ENCODE data around the gene MACROH2A1.

Gene MACROH2A1

DNA sequence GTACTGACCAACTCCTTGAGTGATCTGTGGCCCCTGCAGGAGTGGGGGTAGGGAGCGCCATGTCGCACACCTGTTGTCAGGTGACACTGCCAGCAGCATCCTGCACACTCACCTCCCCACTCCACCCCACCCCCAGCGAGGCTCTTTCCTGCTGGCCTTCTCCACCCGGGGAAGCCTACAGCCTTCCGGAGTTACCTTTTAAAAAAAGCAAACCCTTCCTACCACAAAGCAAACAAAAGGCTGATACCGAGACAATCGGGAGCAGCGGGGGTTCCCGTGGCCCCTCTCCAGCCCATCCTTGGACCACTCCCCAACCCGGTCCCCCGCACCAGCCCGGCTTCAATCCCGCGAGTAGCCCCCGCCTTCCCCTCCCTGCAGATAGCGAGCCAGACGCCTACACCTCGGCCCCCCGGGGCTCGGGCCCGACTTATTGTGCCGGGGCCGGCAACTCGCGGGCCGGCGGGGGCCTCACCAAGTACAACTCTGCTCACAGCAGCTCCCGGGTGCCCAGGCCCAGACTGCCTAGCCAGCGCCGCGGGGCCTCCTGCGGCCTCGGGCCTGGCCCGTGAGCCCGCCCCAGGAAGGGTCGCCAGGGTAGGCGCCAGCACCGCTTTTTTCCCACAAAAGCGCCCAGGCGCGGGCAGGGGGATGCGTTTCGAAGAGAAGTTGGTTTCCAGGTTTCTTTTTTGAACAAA lies 724 bp downstream of the MACROH2A1 start:
- DNase-seq (ENCODE audit: extremely low read depth in 1 of 2, low read depth in 1 of 2) = no peak

DNA sequence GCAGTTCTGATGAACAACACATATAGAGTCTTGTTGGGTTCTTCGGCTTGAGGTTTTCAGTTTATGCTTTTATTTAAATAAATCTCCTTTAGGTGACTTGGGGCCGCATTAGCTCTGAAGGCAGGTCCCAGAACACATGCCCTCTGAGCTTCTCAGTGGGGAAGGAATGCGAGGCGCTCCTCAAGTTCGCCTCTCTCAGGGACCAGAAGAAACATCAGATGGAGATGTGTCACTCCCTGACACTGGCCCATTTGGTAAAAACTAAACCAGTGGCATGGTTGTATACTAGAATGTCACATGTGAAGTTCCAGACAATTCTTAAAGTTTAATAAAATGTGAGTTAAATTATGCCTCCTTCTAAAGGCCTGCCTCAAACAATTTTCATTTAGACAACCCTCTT lies 1.9 kb downstream of the MACROH2A1 start:
- no peak for DNase-seq (ENCODE audit: extremely low read depth in 1 of 2, low read depth in 1 of 2)

DNA sequence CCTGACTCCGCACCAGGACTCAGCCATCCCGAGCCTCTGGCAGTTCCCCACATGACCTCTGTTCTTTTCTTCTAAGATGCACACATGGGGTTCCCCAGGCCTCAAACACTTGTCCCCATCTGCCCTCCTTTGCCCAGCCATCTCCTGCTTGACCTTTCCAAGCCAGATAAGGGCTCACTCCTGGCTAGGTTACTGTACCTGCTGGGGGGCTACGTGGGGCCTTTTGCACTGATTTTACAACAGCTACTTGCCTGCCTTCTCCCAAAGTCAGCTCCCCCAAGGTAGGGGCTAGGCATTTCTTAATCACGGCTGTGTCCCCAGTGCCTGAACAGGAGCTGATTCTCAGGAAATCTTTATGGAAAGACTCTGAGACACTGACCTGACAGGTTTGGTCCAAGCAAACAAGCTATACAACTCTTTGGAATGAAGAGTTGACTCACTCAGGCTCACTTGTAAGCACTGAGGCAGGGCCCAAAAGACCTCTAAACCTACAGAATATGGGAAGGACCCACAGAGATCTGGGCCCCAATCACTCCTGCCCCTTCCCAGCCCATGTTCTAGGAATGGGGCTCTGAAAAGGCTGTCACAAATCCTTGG lies 2.5 kb downstream of the MACROH2A1 start:
- no peak for DNase-seq (ENCODE audit: extremely low read depth in 1 of 2, low read depth in 1 of 2)

DNA sequence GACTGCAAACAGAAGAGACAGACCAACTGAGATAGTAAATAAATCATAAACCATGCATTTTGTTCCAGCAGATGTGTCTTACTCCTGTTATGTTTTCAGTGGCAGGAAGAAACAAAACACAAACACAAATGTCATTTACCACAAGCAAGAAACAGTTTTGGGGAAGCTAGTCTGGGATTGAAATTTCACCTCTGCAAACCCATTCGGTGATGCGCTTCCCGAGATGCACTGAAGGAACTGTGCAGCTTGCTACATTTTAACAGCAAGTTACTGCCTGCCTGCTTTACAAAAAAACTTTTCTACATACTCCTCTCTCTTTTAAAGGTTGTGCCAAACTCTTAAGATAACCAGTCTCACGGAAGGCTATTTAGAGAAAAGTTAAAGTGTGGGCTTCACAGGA lies 3.2 kb downstream of the MACROH2A1 start:
- no peak for DNase-seq (ENCODE audit: extremely low read depth in 1 of 2, low read depth in 1 of 2)

DNA sequence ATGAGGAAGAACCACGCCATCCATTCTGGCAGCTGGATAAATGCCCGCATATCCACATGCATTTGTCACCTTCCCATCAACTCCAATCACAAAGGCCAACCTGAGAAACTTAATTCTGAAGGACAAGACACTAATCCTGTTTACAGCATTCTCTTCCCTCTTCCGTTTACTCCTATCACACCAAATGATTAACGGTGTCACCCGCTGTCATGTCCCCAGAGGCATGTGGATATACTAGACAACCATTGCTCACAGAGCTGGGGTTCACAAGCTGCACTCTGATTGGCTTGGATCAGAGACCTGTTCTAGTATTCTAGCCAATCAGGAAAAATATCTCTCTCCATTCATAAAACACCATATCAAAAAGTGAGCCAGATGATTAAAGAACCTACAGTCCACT lies 3.6 kb downstream of the MACROH2A1 start:
- no peak for DNase-seq (ENCODE audit: extremely low read depth in 1 of 2, low read depth in 1 of 2)

DNA sequence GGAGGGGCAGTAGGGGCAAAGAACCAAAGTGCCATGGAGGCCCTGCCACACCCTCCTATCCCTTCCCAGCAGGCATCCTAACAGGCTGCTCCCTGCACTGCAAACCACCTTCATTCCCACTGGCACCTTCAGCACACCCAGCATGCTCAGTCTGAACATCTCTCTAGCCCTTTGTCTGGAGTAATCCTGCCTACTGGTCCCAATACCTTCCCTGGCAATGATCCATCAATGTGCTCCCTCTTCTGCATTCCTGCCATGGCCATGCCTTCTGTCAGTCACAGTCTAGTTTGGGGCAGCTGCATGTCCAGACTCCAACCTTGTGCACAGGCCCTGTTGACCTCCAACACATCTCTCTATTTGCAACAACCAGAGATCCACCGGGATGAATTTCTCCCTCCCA lies 4.9 kb downstream of the MACROH2A1 start:
- no peak for DNase-seq (ENCODE audit: extremely low read depth in 1 of 2, low read depth in 1 of 2)

DNA sequence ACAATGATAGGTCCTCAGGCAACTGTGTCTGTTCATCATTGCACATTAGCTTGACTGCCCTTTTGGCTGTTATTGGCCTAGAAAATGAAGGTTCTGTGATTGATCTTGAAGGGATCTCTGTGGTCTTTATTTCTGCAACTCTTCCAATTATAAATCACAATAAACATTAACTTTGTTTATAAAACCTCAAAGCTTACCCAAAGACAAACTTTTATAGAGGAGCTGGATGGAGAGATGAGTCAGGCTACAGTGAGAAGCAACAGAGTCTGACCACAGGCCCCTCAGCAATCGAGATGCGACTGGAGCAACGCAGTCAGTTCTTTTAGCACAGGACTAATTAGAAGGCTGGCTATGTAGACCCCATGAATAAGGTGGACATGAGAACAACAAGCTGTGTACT lies 5.3 kb downstream of the MACROH2A1 start:
- DNase-seq (ENCODE audit: extremely low read depth in 1 of 2, low read depth in 1 of 2) = no peak

DNA sequence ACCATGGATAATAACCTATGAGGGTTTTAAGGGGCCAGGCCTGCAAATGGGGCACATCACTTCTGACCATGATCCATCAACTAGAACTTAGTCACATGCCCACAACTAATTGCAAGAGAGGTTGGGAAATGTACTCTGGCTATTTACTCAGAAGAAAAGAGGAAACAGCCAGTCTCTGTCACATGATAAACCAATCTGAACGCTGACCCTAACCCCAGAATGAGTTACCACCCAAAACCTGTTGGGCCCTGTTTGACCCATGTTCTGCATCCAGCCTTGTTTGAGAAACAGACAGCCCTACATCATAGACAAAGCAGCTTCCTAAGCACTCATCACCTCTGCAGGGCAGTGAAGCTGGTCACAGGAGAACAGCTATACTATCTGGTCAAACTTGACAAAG lies 5.8 kb downstream of the MACROH2A1 start:
- no peak for DNase-seq (ENCODE audit: extremely low read depth in 1 of 2, low read depth in 1 of 2)

DNA sequence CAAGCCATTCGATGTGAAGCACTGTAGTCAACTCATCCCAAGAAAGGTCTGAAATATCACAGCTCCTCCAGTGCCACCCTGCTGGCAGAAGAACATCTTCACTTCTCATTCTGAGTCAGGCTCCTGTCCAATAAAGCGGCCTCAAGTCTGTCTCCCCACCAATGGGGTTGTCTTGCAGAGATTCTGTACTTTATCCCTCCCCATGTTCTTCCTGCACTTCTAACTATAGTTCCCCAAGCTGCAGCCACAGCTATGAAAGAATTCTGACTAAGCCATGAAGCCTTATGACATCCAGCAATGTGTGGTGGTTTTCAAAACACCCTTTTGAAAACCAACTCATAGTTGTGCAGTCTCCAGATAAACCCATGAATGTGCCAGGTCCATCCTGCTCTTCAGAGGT lies 6.8 kb downstream of the MACROH2A1 start:
- no peak for DNase-seq (ENCODE audit: extremely low read depth in 1 of 2, low read depth in 1 of 2)

DNA sequence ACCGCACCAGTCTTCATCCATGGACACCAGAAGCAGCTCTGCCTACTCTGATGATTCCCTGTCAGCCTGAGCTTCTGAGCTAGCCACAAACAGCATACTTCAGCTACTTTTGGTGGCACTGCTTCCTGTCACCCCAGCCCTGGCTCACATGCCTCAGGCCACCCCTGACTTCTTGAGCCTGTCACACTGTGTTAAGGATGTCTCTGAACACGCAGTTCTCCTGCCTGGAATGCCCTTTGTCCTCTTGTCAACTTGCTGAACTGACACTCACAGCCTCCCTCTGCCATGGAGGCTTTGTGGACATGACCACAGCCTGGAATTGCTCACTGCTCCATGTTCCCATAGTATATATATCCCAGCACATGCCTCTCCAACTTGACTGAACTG lies 7.2 kb downstream of the MACROH2A1 start:
- DNase-seq (ENCODE audit: extremely low read depth in 1 of 2, low read depth in 1 of 2) = no peak

DNA sequence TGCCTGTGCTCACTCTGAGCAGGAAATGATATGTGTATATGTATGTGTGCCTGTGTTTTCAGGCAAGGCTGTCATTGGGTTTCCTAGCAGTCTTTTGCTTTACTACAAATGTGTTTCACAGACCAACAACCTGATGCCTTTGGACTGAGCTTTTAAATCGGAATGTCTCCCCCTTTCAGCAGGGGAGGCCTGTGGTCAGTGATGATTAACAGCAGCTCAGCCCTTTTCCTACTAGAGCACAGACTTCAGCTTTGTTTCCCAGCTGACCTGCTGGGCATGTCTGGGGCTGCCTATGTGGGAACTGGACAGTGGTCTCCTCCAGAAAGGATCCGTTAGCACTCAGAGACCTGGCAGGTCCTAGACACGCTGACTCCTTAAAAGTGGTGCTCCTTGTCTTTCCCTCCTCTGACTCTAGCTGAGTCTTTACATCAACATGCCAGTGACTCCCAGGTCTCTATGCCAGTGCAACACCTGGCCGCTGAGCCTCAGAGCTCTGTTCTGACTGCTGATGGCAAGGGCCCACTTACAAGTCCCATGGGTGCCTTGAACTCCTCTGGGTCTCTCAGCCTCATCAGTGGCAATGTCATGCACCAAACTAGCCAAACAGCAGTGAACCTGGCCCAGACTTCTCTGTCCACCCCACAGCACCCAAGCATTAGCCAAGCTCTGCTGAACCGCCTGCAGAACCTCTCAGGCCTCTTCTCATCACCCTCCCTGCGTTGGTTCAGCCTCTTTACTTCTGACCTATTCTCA lies 7.7 kb downstream of the MACROH2A1 start:
- DNase-seq (ENCODE audit: extremely low read depth in 1 of 2, low read depth in 1 of 2) = no peak

DNA sequence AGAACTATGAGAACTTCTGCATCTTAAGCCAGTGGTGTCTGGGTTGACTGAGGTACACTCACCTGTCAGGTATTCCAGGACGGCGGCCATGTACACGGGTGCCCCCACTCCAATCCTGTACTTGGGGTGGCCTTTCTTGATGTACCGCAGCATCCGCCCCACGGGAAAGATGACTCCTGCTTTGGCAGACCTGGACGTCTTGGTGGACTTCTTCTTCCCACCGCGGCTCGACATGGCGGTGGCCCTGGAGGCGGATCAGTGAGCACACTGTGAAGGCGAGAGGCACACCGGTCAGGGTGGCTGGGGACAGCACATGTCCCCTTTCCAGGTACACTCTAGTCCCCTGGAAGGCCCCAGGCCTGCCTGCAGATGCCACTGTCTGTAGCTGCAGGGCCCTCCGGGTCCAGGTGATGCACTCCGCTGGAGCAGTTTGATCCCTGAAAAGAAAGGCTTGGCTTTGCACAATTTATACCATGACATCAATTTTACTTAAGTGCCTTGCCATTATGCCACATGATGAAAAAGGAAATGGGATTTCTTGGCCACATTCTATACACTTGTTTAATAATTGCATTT lies 10.1 kb downstream of the MACROH2A1 start:
- DNase-seq (ENCODE audit: extremely low read depth in 1 of 2, low read depth in 1 of 2) = no peak

DNA sequence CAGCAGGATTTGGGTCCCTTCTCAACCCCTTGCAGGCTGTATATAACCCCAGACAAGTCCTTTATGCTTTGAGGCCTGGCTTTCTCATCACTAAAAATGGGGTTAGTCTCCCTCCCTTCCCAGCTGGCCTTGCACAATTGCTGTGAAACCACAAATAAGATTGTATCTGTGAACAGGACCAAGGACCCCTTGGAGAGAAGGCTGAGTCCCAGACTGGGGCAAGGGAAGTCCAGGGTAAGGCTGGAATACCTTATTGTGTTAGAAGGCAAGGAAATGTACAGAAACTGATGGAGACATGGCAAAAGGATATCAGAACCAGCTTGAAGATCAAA lies 11.4 kb downstream of the MACROH2A1 start:
- DNase-seq (ENCODE audit: extremely low read depth in 1 of 2, low read depth in 1 of 2) = no peak

DNA sequence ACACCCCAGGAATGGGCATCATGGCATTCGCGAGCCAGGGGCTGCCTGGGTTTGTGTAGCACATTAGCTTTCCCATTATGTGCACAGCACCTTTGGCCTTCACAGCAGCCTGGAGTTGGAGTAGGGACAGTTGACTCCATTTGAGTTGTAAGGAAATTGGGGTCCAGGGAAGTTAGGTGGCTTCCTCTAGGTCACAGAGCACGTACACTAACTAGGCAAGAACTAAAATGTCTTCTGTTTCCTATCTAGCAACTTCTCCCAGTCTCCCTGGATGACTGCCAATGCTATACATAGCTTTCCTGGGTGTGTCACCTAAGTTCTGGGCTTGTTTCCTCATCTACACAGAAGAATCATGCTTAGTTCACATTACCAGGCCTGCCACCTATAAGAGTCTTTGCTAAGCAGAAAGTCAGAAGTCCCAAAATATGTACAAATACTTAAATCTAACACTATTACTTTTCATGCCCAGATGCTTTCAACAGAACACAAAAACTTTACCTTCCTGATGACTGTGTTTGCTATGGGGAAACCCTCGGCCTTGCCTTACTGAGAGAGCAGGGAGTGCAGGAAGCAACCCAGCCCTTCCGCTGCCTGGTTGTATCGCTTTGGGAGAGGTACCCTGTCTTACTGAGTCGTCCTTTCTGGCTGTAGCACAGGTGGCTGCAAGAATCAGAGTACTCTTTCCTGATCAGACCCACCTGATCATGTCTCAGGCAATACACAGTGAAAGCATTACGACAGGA lies 12.0 kb downstream of the MACROH2A1 start:
- DNase-seq (ENCODE audit: extremely low read depth in 1 of 2, low read depth in 1 of 2) = no peak

DNA sequence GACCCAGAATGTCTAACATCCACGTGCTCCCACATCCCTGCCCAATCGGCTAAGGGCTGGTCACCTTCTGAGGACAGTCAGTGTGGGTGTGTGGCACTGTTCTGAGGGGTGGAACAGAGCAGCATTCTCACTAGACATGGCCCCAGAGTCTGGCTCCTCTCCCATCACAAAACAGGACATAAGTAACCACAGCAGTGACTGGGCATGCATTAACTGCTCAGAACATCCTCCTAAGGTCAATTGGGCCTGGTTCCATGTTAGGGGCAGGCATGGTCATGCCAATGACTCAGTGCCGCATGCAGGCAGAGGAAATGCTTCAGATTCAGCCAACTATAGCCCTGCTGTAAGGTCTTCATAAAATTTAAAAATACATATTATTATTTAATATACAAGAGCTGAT lies 12.9 kb downstream of the MACROH2A1 start:
- DNase-seq (ENCODE audit: extremely low read depth in 1 of 2, low read depth in 1 of 2) = no peak

DNA sequence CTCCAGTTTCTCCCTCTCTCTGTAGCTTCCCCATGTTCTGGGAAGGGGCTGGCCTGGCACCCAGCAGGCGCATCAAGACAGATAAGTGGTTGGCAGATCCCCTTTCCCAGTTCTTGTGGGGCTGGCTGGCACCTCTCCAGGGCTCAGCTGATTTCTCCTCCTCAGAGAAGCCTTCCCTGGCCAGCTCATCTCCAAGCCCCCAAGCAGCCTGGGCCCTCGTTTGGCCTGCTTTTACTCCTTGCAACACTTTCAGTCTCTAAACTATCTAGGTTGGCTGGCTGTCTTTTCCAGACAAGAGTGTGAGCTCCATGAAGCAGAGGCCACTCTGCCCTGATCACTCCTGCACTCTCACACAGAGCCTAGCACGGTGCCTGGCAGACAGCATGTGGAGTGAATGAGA lies 13.5 kb downstream of the MACROH2A1 start:
- DNase-seq (ENCODE audit: extremely low read depth in 1 of 2, low read depth in 1 of 2) = no peak

DNA sequence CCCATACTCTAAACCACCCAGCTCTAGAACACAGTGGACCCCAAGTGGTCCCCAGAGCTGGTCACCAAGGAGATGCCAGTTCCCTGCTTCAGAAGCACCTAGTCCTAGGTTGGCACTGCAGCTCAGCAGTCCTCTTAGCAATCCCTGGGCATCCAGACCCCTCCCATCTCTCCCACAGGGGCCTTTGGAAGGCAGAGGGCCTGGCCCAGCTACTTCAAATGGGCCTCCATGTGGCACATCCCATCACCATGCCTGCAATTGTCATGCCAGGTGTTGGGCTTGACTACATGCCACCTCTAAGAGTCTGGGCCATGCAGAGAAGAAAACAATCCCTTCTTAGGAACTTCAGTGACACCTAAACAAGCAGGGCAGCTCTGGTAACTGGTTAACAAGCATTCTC lies 14.1 kb downstream of the MACROH2A1 start:
- no peak for DNase-seq (ENCODE audit: extremely low read depth in 1 of 2, low read depth in 1 of 2)

DNA sequence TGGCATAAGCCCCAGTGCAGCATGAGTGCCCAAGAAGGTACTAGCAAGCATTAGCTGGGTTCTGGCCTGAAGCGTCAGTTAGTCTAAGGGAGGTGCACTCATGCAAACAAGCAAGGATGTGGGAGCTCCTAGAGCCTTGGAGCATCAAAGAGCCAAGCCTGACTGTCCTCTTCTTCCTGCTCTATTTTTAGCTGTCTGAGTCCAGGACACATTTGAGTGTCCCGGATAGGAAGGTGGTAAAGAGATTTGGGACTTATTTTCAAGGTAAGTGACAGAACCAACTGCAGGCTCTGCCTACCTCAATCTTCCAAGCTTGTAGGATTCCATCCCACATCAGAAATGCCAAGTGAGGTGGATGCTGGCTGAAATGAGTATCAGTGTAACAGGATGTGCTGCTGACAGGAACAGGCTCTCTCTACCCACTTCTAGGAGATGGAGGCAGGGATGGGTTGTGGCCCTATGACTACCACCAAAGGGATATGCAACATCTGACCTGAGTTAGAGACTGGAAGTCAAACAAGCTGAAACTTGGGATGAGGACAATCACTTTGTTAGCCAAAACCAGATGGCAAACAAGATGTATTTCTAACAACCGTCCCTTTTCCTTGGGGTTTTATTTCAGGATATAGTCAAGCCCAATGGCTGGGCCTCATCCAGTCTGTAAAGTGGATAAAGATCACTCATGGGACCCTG lies 15.1 kb downstream of the MACROH2A1 start:
- DNase-seq (ENCODE audit: extremely low read depth in 1 of 2, low read depth in 1 of 2) = no peak

DNA sequence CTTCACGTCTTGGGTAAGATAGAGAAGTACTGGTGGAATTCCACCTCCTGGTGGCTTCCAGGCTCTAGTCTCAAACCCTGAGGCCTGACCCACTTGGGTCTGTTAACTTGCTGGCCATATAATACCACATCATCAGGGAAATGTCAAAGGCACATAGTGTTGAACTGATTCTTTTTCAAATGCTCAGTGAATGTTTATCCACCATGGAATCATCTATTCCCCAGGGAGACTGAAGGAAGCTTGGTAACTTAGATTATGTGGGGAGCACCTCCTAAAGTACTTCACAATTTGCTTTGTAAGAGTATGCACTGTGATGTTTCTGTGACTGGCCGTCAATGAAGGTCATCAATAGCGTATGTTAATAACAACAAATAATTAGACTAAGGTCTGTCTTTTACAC lies 16.1 kb downstream of the MACROH2A1 start:
- DNase-seq (ENCODE audit: extremely low read depth in 1 of 2, low read depth in 1 of 2) = no peak

DNA sequence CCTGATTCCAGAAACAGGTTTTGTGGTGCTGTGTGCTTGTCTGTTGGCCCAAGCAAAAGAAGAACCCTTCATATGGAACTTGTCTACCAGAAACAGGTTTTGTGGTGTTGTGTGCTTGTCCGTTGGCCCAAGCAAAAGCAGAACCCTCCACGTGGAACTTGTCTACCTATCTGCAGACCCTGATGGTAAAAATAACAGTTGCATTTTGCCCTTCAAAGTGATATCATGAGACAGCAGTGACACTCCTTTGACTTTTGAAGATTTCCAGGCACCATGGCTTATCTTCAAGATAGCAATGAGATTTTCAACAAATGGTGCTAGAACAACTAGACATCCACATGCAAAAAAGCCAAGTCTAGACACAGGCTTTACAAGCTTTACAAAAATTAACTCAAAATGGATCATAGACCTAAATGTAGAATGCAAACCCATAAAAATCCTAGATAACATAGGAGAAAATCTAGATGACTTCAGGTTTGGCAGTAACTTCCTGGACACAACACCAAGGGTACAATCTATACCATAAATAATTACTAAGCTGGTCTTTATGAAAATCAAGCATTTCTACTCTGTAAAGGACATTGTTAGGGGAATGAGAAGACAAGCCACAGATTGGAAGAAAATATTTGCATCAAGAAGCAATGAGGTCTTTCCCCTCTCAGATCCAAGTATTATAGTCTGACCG lies 16.8 kb downstream of the MACROH2A1 start:
- DNase-seq (ENCODE audit: extremely low read depth in 1 of 2, low read depth in 1 of 2) = no peak

All from activated CD8-positive, alpha-beta memory T cell treated with anti-CD3 and anti-CD28 coated beads for 1 hour (primary cell).